MM.1S (cell line): Measurements from ENCODE around the gene SLC38A6.

Source experiments
- CTCF ChIP-seq: fragments of 300-600 bp; sonication (generic); IDR thresholded peaks from 2 replicates; pipeline ENCODE4 v1.5.1; 2016; ENCODE audit warnings: antibody characterized with exemption, low read length, mixed read lengths
- EZH2 ChIP-seq: fragments of 300-600 bp; sonication (generic); optimal IDR thresholded peaks from 2 replicates; pipeline ENCODE3; 2017; ENCODE audit warnings: low read depth, mild to moderate bottlenecking, antibody characterized with exemption, low read length, mixed read lengths
- EZH2phosphoT487 ChIP-seq: fragments of 300-600 bp; sonication (generic); IDR thresholded peaks from 2 replicates; pipeline ENCODE4 v1.6.1; 2018; ENCODE audit warnings: antibody characterized with exemption, low read length

- TF ChIP-seq CTCF, result no peak
- no peak for TF ChIP-seq EZH2phosphoT487
- TF ChIP-seq EZH2, result no peak
Observed at GRCh38 chr14:60989599-60989998, 8.6 kb downstream of the SLC38A6 start.
